ENCODE data around the gene MATN1. TPM values are rescaled to one million over a fixed set of nuclear protein-coding genes. Genes with fewer than 3 reads are reported as not detected.

MATN1 gene
- total RNA-seq, 2 donors from 2014 or later, result 1.5 TPM; not detected in 1

DNA sequence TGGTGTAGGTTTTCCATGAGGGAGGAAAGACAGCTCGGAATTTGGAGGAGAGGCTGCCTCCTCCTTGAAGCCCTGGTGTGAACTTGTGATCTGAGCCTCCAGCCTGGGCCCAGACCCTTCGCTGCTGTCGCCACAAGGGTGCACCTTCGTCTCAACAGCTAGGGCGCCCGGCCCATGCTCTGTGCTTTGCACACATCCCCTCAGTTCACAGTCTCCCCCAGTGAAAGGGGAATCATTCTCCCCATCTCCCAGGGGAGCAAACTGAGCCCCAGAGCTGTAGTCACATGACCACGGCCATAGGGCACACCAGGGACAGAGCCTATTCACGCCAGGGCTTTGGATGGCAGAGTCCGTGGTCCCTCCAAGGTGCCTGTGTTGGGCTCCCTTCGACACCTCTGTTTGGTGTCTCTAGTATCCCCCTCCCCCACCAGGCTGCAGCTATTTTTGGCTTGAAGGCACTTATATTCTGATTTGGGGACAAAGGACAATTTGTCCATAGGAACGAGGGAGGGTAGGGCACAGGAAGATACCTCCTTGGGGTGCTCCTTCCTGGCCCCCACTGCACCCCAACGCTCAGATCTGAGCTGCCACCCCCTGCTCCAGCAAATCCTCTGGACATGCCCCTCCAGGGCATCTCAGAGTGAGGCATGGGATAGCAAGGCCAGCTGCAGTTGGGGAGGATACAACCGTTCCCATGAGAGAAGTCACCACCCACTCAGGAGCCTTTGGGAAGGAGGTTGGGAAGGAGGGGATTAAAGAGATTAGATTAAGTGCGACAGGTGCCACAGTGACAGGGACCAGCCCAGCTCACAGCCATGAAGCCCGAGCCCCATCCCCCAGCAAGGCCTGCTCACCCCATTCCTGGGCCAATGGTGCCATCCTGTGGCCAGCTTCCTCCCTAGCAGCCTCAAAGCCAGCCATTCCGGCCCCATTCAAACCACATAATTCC lies 15.7 kb downstream of the MATN1 start:
- no peak for DNase-seq (ENCODE audit: low spot score)
- H3K27me3 ChIP-seq (replicated peaks; ENCODE audit: insufficient read depth), result no peaks in the 10 kb centered on the region
- TF ChIP-seq, protein P1, sequence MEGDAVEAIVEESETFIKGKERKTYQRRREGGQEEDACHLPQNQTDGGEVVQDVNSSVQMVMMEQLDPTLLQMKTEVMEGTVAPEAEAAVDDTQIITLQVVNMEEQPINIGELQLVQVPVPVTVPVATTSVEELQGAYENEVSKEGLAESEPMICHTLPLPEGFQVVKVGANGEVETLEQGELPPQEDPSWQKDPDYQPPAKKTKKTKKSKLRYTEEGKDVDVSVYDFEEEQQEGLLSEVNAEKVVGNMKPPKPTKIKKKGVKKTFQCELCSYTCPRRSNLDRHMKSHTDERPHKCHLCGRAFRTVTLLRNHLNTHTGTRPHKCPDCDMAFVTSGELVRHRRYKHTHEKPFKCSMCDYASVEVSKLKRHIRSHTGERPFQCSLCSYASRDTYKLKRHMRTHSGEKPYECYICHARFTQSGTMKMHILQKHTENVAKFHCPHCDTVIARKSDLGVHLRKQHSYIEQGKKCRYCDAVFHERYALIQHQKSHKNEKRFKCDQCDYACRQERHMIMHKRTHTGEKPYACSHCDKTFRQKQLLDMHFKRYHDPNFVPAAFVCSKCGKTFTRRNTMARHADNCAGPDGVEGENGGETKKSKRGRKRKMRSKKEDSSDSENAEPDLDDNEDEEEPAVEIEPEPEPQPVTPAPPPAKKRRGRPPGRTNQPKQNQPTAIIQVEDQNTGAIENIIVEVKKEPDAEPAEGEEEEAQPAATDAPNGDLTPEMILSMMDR (IDR thresholded peaks at IDR 0.05), result peak; percentile 69

DNA sequence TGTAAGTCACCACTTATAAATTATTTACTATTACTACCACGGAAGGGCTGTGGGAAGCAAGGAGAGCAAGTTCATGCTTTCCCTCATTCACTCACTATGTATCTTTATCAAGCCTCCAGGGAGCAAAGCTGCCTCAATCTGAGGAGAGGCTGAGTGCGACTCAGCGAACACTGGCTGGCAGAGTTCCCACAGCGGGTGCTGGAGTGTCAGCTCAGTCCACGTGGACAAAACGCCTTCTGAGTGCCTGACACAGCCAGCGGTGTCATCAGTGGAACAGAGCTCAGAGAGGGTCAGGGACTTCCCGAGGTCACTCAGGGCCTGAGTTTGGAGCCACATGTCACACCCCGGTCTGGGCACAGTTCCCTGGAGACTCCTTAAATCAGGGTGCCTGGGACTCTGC lies 16.9 kb downstream of the MATN1 start:
- H3K4me3 ChIP-seq, result no peak overlapping the region
- H3K36me3 ChIP-seq, result no peaks in the 10 kb centered on the region
- DNase-seq (ENCODE audit: low spot score) (no peak), ATAC-seq (ENCODE audit: insufficient number of reproducible peaks, low FRiP score, low read depth) (no peak)
- no peaks in the 10 kb centered on the region for H3K27me3 ChIP-seq (replicated peaks; ENCODE audit: insufficient read depth)
- H3K9me3 ChIP-seq, result no peaks in the 10 kb centered on the region
- no peaks in the 10 kb centered on the region for H3K4me1 ChIP-seq (ENCODE audit: control insufficient read depth in 1 of 2, low read depth in 2 of 2)
- no peak overlapping the region for H3K27ac ChIP-seq
- TF ChIP-seq, protein P1 (IDR thresholded peaks at IDR 0.05), result no peak

More for the DNA sequence above, 15.7 kb downstream of the MATN1 start:
- Histone ChIP-seq H3K9me3 (no peaks in the 10 kb centered on the region), H3K4me3 (no peak overlapping the region), H3K4me1 (ENCODE audit: control insufficient read depth in 1 of 2, low read depth in 2 of 2) (no peaks in the 10 kb centered on the region), H3K36me3 (no peaks in the 10 kb centered on the region), H3K27ac (no peak overlapping the region)
- no peak for ATAC-seq (ENCODE audit: insufficient number of reproducible peaks, low FRiP score, low read depth)

DNA sequence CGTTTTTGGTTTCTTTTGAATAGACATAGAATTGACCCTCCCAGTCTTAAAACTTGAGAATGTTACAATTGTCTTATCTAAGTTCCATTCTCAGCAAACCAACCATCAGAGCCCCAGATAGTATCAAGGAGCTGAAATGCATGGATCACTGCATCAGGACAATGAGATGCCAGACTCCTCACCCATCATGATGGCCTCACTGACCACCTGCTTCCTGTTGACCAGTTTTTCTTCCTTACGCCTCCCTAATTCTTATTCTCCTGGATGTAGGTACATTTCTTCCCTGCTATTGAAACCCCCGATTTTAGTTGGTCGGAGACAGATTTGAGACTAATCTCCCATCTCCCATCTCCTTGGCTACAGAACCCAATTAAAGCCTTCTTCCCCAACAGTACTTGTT lies 17.7 kb downstream of the MATN1 start:
- Histone ChIP-seq H3K4me3 (no peak overlapping the region), H3K27ac (no peak overlapping the region), H3K4me1 (ENCODE audit: control insufficient read depth in 1 of 2, low read depth in 2 of 2) (no peaks in the 10 kb centered on the region), H3K27me3 (replicated peaks; ENCODE audit: insufficient read depth) (no peaks in the 10 kb centered on the region), H3K36me3 (no peaks in the 10 kb centered on the region), H3K9me3 (no peaks in the 10 kb centered on the region)
- TF ChIP-seq, protein P1 (IDR thresholded peaks at IDR 0.05), result no peak
- DNase-seq (ENCODE audit: low spot score) (no peak), ATAC-seq (ENCODE audit: insufficient number of reproducible peaks, low FRiP score, low read depth) (no peak)

DNA sequence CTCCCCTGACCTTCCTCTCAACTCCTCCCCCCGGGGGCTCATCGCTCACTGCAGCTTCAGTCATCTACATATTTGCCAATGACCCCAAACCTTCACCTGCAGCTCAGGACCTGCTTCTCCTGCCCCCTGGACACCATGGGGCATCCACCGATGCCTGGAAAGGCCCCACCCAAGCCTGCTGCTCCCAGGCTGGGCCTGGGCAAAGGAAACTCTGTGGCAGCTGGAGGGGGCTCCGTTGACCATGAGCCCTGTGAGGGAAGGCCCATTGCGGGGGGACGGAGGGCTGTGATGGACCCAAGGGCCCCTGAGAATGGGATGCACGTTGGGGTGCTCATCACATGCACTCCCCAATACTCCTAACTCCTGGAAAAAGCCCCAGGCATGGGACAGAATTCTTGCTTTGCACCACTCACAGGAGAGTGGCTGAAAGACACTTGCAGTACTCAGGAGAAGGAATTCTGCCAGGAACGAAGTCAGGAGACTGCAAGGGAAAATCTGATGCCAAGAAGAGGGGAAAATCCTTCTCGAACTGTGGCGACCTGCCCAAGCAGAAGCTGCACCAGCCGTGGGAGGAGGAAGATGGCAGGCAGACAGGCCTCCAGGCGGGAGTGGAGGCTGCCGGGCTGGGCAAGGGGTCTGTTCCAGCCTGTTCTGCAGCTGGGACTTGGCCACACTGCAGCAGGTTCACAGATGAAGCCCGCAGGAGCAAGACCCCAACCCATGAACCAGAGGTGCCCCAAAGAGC lies 18.4 kb downstream of the MATN1 start:
- no peaks in the 10 kb centered on the region for H3K36me3 ChIP-seq
- H3K4me1 ChIP-seq (ENCODE audit: control insufficient read depth in 1 of 2, low read depth in 2 of 2), result no peaks in the 10 kb centered on the region
- TF ChIP-seq, protein P1 (IDR thresholded peaks at IDR 0.05), result no peak
- H3K27me3 ChIP-seq (replicated peaks; ENCODE audit: insufficient read depth), result no peaks in the 10 kb centered on the region
- H3K9me3 ChIP-seq, result no peaks in the 10 kb centered on the region
- no peak for ATAC-seq (ENCODE audit: insufficient number of reproducible peaks, low FRiP score, low read depth)
- H3K4me3 ChIP-seq, result no peak overlapping the region
- no peak overlapping the region for H3K27ac ChIP-seq
- DNase-seq (ENCODE audit: low spot score), result no peak

DNA sequence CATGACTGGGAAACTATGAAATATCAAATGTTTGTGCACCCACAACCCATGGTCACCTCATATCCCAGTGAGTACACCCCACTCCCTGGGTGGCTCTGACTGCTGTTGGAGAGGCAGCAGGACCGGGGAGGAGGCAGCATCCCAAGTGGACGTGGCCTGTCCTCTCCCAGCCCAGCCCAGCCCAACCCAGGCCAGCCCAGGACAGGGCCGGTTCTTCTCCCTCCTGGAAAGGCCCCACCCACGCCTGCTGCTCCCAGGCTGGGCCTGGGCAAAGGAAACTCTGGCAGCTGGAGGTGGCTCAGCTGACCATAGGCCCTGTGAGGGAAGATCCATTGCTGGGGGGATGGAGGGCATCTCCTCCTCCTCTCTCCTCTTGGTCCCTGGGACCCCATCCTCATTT lies 19.1 kb downstream of the MATN1 start:
- Histone ChIP-seq H3K36me3 (no peaks in the 10 kb centered on the region), H3K9me3 (no peaks in the 10 kb centered on the region), H3K27me3 (replicated peaks; ENCODE audit: insufficient read depth) (no peaks in the 10 kb centered on the region), H3K4me1 (ENCODE audit: control insufficient read depth in 1 of 2, low read depth in 2 of 2) (no peaks in the 10 kb centered on the region), H3K27ac (no peak overlapping the region), H3K4me3 (no peak overlapping the region)
- ATAC-seq (ENCODE audit: insufficient number of reproducible peaks, low FRiP score, low read depth) (no peak), DNase-seq (ENCODE audit: low spot score) (no peak)
- TF ChIP-seq, protein P1 (IDR thresholded peaks at IDR 0.05), result no peak
